Measurements from ENCODE around the gene NACC1.

Gene NACC1

GRCh38 chr19:13150187-13150930 lies 32.3 kb downstream of the NACC1 start, which contains the start of the genes IER2 and STX10 (continued):
- no peak for TF ChIP-seq ZNF670 (tag by site-specific recombination; IDR thresholded peaks at IDR 0.05; ENCODE audit: low read depth)
- TF ChIP-seq ZNF398 (tag by site-specific recombination; IDR thresholded peaks at IDR 0.05) = peak; percentile 99
- no peak for TF ChIP-seq BCL11A (tag by site-specific recombination; IDR thresholded peaks at IDR 0.05; ENCODE audit: low read depth)
- TF ChIP-seq ZNF311 (tag by site-specific recombination; IDR thresholded peaks at IDR 0.05; ENCODE audit: borderline replicate concordance) = no peak
- TF ChIP-seq ZNF830 (tag by site-specific recombination; IDR thresholded peaks at IDR 0.05; ENCODE audit: low read depth) = no peak
- TF ChIP-seq ZNF510 (tag by site-specific recombination; IDR thresholded peaks at IDR 0.05; ENCODE audit: insufficient replicate concordance) = no peak
- TF ChIP-seq ZNF302 (tag by site-specific recombination; IDR thresholded peaks at IDR 0.05; ENCODE audit: low read depth) = no peak
- no peak for TF ChIP-seq ZNF433 (tag by site-specific recombination; IDR thresholded peaks at IDR 0.05; ENCODE audit: low read depth)
- peak; percentile 65 for TF ChIP-seq ZFHX2 (tag by site-specific recombination; conservative IDR thresholded peaks at IDR 0.05)
- peak; percentile 14; the same call in 1 of the 2 replicates for TF ChIP-seq BCL11B (tag by site-specific recombination; IDR thresholded peaks at IDR 0.05; ENCODE audit: low read depth)
- TF ChIP-seq ELK4 (IDR thresholded peaks at IDR 0.05; ENCODE audit: borderline replicate concordance, low read depth, low read length) = no peak
- TF ChIP-seq ZNF140 (tag by site-specific recombination; IDR thresholded peaks at IDR 0.05) = no peak
- no peak for TF ChIP-seq SETDB1 (IDR thresholded peaks at IDR 0.05; ENCODE audit: insufficient read length, low read length)
- no peak for TF ChIP-seq ZNF626 (tag by site-specific recombination; IDR thresholded peaks at IDR 0.05)
- TF ChIP-seq ZNF596 (tag by site-specific recombination; IDR thresholded peaks at IDR 0.05) = no peak
- TF ChIP-seq KLF8 (tag by site-specific recombination; IDR thresholded peaks at IDR 0.05) = peak; percentile 91
- no peak for TF ChIP-seq PRDM2 (tag by site-specific recombination; IDR thresholded peaks at IDR 0.05; ENCODE audit: borderline replicate concordance)
- peak; percentile 38; the same call in 1 of the 2 replicates for TF ChIP-seq ZSCAN4 (tag by site-specific recombination; IDR thresholded peaks at IDR 0.05)
- no peak for TF ChIP-seq GLI4 (tag by site-specific recombination; IDR thresholded peaks at IDR 0.05)
- TF ChIP-seq MZF1 (tag by site-specific recombination; IDR thresholded peaks at IDR 0.05; ENCODE audit: borderline replicate concordance) = no peak
- TF ChIP-seq MEIS1 (CRISPR knock-in tag; IDR thresholded peaks at IDR 0.05; ENCODE audit: borderline replicate concordance) = no peak
- no peak for TF ChIP-seq ZNF26 (tag by site-specific recombination; IDR thresholded peaks at IDR 0.05)
- peak; percentile 94 for TF ChIP-seq CTCF (tag by site-specific recombination; IDR thresholded peaks at IDR 0.05)
- no peak for TF ChIP-seq ZSCAN18 (tag by site-specific recombination; IDR thresholded peaks at IDR 0.05)
